Mucosa of descending colon (tissue), 3 donors: ENCODE measurements around the gene DBNL. TPM values are rescaled to one million over a fixed set of nuclear protein-coding genes. Genes with fewer than 3 reads are reported as not detected.

Experiments
- ATAC-seq: fragments of 200-7000 bp; cut with Tn5 transposase; one replicate; pipeline ENCODE4 v1.9.1; 2020; ENCODE audit warnings: mild to moderate bottlenecking, moderate library complexity
- DNase-seq, 3 donors: peaks; one replicate each; pipeline ENCODE4 v3.0.0-alpha.2; 2020
- H3K36me3 ChIP-seq: fragments of 200-600 bp; one replicate; pipeline ENCODE4 v1.8.0; 2021; ENCODE audit warnings: low read depth, mild to moderate bottlenecking
- H3K4me1 ChIP-seq: fragments of 200-600 bp; one replicate; pipeline ENCODE4 v1.8.0; 2021; ENCODE audit warnings: low read depth, mild to moderate bottlenecking
- H3K4me3 ChIP-seq: fragments of 200-600 bp; one replicate; pipeline ENCODE4 v1.8.0; 2021; ENCODE audit warnings: mild to moderate bottlenecking
- H3K9me3 ChIP-seq: fragments of 200-600 bp; one replicate; pipeline ENCODE4 v1.8.0; 2021; ENCODE audit warnings: mild to moderate bottlenecking
- CTCF ChIP-seq: fragments of 200-600 bp; IDR thresholded peaks from one replicate; pipeline ENCODE4 v1.8.0; 2022; ENCODE audit warnings: antibody characterized with exemption, mild to moderate bottlenecking
- intact Hi-C, 2 donors: fragments of 100-400 bp; cut with DNase I in 1 of 2; cut with micrococcal nuclease in 1 of 2; formaldehyde crosslinking; loops; one replicate each; pipeline versions ENCODE4 v1.11.0 to v1.11.1; 2022; cut with DNase I, micrococcal nuclease
- total RNA-seq, 3 donors: library from RNA; stranded (reverse); fragmentation: NEBNext Ultra II Directional in 2 of 3; extraction: Animal tissue kit (Norgen Biotek cat#: 25700) in 2 of 3; gene quantifications; one replicate each; pipeline versions ENCODE4 v1.2.1 to v1.2.4, GENCODE V29; 2021 to 2023
- donor health status: DM: no; HTN: no; CAD: no; lungs with moderate emphysema.
- donor health status: DM: no; HTN: no; CAD: no.
- donor health status: DM: no; HTN: yes; CAD: no.

DBNL gene
- total RNA-seq, 3 donors from 2014 or later = 84.2 to 91.2 (median 89.8) TPM

DNA sequence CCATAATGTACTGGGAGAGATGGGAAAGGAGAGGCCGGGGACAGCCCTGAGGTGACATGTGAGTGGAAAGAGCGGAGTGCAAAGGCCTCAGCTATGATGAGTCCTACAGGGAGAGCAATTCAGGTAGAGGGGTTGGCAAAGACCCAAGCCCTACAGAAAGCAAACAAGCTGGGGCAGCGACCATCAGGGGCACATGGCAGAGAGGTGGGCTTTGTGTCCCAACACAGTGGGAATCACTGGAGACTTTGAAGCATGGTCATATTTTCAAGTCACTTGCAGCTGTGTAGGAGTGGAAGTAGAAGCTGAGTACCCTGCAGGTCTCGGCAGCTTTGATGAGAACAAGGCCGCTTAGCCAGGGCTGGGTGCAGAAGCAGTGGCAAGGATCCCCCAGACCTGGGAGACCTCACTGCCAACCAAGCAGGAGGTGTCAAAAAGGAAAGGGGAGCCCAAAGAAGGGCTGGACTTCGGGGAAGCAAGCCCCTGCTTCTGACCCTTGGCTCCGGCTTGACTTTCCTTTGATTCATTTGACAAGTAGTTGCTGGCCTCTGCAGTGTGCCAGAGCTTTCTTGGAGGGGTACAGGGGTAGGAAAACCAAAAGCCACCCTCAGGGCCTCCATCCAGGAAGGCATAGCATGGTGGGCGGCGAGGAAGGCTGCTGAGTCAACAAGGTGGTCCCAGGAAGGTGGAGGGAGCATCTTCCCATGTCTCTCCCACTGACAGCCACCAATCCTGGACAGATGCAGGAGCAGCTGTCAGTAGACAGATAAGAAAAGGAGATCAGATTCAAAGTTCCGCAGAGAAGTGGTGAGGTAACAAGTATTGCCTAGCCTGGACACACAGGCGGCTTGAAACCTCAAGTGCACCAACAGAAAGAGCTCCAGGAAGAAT lies 22.8 kb downstream of the DBNL start:
- no peak for TF ChIP-seq CTCF
- no peak for DNase-seq

GRCh38 chr7:44068054-44068453 lies 23.6 kb downstream of the DBNL start:
- intact Hi-C loops = no loop called here
- ATAC-seq (no peak), DNase-seq (no peak)
- peaks cover 26% of the 10 kb centered on the region for H3K4me1 ChIP-seq
- no peak overlapping the region for H3K4me3 ChIP-seq
- no peaks in the 10 kb centered on the region for H3K9me3 ChIP-seq
- no peaks in the 10 kb centered on the region for H3K36me3 ChIP-seq
- no peak for TF ChIP-seq CTCF

More for the DNA sequence above, 22.8 kb downstream of the DBNL start:
- peak; percentile 2 for ATAC-seq
- intact Hi-C loops = no loop called here
- H3K9me3 ChIP-seq = no peaks in the 10 kb centered on the region
- H3K36me3 ChIP-seq = no peaks in the 10 kb centered on the region
- H3K4me1 ChIP-seq = peaks cover 19% of the 10 kb centered on the region
- H3K4me3 ChIP-seq = no peak overlapping the region

- no peaks in the 10 kb centered on the region for H3K9me3 ChIP-seq
- no peaks in the 10 kb centered on the region for H3K36me3 ChIP-seq
- intact Hi-C loops = no loop called here
- peaks cover 33% of the 10 kb centered on the region for H3K4me1 ChIP-seq
- no peak overlapping the region for H3K4me3 ChIP-seq
- peak in 2 of 3 donors; percentile 35 to 62 for DNase-seq
- peak; percentile 52 for ATAC-seq
- TF ChIP-seq CTCF = peak; percentile 19
Measured at GRCh38 chr7:44071726-44072363, 27.3 kb downstream of the DBNL start.

DNA sequence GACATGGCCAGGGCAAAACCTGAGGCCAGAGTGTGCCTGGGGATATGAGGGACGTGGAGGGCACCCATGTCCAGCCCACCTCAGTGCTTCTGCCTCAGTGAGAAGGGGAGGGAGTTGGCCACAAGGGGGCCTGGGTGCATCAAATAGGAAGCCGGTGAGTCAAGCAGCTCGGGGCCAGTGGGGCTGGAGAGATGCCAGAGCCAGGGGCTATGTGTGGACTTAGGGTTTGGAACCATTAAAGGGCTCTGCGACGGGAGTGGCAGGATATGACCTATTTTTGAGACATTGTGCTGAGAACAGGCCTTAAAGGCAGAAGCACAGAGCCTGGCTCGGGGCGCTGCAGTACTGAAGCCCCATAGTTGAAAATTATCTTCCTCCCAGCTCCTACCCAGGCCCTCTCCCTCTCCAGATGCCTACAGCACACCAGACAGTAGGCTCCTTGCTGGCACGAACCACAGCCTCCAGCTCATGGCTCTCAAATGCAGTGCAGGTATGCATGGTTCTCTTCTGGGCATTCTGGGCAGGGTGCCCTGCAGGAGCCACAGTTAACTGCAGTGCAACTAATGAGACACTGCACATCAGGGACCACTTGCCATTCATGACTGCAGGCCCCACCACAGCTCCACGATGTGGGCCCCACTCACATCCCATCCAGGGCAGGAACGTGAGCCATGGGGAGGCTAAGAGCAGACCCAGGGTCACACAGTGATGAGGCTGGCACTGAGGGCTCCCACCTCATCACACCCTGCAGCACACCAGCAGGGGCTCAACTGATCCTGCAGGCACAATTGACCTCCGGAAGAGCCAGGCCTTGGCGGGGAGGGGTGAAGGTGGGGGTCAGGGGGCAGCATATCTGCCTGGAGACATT lies 28.1 kb downstream of the DBNL start:
- H3K9me3 ChIP-seq = no peaks in the 10 kb centered on the region
- intact Hi-C loops = no loop called here
- H3K4me3 ChIP-seq = no peak overlapping the region
- ATAC-seq (peak; percentile 23), DNase-seq (peak; percentile 72 to 80 (median 78))
- TF ChIP-seq CTCF = no peak
- H3K4me1 ChIP-seq = peaks cover 33% of the 10 kb centered on the region
- no peaks in the 10 kb centered on the region for H3K36me3 ChIP-seq

- Histone ChIP-seq H3K4me1 (peaks cover 33% of the 10 kb centered on the region), H3K36me3 (no peaks in the 10 kb centered on the region), H3K4me3 (no peak overlapping the region), H3K9me3 (no peaks in the 10 kb centered on the region)
- DNase-seq (peak; percentile 89 to 93 (median 92)), ATAC-seq (peak; percentile 89)
- TF ChIP-seq CTCF = no peak
- intact Hi-C loops = no loop called here
Measured at GRCh38 chr7:44073664-44074348, 29.3 kb downstream of the DBNL start.
